GM18870 (cell line): ENCODE measurements around the gene GCC2.
"Not testable (repeated sequence)": the region's sequence is repeated elsewhere in the genome, so short reads cannot be mapped to it uniquely, and the experiment has no call there.

Source experiments
- ATAC-seq: cut with Tn5 transposase; IDR thresholded peaks from one replicate; pipeline ENCODE4 v1.9.1; 2021; ENCODE audit warnings: moderate library complexity; ENCODE audit not compliant: unreplicated experiment

Gene GCC2, protein sequence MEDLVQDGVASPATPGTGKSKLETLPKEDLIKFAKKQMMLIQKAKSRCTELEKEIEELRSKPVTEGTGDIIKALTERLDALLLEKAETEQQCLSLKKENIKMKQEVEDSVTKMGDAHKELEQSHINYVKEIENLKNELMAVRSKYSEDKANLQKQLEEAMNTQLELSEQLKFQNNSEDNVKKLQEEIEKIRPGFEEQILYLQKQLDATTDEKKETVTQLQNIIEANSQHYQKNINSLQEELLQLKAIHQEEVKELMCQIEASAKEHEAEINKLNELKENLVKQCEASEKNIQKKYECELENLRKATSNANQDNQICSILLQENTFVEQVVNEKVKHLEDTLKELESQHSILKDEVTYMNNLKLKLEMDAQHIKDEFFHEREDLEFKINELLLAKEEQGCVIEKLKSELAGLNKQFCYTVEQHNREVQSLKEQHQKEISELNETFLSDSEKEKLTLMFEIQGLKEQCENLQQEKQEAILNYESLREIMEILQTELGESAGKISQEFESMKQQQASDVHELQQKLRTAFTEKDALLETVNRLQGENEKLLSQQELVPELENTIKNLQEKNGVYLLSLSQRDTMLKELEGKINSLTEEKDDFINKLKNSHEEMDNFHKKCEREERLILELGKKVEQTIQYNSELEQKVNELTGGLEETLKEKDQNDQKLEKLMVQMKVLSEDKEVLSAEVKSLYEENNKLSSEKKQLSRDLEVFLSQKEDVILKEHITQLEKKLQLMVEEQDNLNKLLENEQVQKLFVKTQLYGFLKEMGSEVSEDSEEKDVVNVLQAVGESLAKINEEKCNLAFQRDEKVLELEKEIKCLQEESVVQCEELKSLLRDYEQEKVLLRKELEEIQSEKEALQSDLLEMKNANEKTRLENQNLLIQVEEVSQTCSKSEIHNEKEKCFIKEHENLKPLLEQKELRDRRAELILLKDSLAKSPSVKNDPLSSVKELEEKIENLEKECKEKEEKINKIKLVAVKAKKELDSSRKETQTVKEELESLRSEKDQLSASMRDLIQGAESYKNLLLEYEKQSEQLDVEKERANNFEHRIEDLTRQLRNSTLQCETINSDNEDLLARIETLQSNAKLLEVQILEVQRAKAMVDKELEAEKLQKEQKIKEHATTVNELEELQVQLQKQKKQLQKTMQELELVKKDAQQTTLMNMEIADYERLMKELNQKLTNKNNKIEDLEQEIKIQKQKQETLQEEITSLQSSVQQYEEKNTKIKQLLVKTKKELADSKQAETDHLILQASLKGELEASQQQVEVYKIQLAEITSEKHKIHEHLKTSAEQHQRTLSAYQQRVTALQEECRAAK (N-terminal part only)

DNA sequence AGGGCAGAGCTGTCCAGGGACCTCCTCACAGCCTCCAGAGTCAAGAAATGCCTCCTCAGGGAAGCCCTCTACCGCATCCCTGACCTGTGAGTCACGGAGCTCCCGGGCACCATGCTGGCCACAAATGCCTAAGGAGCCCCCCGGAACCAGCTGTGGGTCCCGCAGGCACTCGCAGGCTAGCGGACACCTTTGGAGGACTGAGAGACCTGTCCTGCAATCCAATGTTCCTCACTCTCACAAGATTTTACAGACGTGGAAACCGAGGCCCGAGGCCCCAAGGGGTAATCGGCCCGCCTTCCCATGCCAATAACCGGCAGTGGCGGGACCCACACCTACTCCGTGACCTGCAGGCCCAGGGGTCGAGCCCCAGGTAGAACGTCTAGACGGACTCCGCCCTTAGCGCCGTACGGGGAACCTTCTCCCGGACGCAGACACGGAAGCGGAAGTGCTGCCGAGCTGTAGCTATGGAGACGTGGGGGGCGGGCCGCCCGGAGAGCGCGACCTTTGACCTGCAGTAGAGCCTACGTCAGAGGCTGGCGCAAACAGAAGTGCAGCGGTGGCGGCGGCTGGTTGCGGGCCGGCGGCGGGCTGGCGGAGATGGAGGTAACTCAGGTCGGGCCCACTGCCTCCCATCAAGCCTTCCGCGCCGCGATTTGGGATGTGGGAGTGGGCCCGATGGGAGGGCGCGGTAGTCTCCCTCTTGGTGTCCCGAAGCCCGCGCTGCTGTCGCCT, at the start of gene GCC2:
GCC2 (plus strand) TSS at position 529 of the 732 bp plus-strand sequence; CDS start at position 598, 69 bp downstream.
- ATAC-seq, result peak; percentile 98

DNA sequence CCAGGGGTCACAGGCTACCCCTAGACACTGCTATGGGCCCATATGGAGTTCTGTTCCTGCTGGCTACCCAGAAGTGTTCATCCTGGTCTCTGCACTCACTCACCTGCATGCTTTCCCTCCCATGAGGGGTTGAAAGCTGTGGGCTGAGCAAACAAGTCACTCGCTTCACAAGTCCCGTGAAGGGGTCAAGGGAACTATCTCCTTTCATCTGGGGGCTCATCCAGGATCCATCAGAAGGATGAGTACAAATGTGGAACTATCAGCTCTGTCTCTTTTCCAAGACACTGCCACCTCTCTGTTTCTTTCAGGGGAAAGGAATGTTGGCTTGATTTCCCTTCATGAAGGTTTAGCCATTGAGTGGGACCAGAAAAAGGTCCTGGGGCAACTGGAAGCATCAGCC, 49.5 kb upstream of the GCC2 start:
- no peak for ATAC-seq

DNA sequence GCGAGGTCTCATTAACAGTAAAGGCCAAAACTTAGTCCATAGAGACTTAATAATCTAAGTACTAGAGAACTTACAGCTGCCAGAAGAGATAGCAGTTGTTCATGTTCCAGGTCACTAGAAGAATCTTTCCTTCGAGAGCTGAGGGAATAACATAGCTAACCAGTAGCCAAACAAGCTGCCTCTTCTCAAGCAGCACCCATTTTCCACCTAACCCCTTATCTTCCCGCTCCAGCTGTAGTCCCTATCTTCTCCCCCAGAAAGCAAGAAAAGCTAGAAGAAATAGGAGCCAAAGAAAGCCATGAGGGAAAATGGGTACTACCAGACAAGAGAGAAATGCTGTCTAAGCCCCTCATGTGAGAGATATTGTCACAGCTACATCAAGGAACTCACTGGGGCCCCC, 47.2 kb upstream of the GCC2 start:
- ATAC-seq, result no peak

DNA sequence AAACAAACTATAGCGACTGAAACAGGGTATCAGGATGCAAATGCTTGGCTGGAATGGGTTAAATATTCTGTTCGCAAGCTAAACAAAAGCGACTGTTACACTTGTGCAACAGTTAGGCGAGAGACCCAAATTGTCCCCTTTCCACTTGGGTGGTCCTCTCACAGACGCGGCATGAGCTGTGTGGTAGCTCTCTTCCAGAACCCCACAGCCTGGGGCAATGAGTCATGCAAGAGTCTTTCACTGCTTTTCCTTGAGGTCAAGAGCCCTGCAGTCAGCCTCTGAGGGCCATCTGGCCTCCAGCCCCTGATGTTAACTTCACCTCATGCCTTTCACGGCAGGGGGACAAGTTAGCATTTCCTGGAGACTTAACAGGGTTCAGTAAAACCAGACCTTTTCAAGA, 45.5 kb upstream of the GCC2 start:
- ATAC-seq, result no peak

DNA sequence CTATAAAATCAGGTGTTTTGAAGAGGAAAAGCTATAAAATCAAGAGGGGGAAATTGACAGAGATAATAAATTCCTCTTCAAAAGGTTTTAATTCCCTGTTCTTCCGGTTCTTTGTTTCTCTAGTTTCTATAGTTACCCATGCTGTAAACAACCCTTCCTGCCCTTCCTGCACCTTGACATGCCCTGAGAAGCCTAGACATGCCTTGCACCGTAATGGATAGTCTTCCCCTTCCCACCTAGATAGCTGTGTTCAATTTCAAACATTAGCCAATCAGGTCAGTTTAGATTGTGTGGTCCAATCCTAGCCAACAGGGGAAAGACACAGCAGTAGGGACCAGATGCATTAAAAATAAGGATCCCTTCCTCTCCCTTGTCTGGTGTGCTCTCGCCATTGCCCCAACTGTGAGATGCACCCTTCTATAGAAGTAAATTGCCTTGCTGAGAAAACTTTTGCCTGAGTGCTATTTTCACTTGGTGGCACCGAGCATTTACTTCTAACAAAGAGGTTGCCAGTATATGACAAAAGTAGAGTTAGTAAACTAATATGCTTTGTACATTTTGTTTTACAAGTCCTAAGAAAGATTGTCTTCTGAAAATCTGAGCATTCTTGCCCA, 44.1 kb upstream of the GCC2 start:
- no peak for ATAC-seq

DNA sequence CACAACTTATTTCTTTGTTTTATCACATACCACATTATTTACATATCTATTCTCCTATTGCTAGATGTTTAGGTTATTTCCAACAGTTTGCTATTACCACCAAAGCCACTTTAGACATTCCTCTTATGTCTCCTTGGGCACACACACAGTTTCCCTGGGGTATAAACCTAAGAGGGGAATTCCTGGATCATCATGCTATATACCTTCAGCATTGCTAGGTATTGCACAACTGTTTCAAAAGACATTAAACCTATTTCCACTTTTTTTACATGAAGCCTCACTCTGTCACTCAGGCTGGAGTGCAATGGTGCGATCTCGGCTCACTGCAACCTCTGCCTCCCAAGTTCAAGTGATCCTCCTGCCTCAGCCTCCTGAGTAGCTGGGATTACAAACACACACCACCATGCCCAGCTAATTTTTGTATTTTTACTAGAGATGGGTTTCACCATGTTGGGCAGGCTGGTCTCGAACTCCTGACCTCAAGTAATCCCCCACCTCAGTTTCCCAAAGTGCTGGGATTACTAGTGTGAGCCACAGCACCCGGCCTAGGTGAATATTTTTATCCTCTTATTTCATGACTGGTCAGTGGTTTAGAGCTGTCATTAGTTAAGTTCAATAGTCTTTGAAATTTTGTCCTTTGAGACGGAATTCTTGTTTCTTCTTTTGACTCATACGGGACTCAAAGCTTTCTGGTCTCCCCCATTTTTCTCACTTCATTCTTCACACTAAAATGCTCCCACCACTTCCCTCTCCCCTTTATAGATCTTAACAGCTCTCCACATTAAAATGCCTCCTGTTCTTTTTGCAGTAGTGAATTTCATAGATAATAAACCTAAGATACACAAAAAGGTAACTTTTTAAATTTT, 40.9 kb upstream of the GCC2 start:
- ATAC-seq, result no peak

DNA sequence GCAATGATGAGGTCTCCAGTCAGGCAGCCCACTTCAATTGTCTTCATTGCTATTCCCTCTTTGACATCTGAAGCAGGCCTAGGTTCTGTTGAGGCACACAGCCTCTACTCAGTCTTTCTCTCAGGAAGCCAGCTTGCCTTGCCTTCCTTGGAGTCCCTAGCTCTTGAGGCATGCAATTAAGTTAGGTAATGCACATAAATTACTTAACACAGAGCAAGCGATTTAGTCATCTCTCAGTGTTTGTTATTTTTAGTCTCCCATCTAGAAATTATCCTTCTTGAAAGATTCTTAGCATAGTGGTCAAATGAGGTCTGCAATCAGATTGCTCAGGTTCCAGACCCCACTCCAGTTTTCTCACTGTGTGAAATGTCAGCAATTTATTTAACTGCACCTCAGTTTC, 39.2 kb upstream of the GCC2 start:
- no peak for ATAC-seq

DNA sequence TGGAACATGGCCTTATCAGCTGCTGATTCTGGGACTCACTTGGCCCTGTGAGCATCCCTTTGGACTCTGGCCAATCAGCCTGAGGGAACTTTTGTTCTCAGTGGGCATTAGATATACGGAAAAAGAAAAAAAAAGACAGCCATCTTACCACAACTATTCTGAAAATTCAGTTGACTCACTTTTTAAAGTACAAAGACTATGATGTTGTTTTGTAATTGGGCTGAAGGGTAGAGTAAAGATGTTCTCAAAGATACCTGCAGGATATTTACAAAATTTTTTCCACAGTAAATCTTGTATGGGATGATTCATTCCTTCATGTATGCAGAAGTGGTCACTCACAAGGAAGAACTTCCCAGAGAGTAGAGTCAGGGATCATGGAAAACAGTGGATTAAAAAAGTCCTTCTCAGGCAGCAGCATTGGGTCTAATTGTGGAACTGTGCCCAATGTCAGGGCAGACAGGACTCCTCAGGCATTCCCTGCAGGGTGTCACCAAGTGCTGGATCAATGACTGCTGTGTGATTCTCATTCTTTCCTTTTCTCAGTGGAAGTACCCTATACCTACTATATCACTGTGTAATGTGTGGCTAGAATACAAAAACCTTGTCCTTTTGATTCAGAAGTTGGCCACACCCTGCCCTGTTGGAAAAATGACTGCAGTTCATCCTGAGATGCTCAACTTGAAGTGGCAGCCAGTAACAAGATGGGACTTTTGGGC, 35.9 kb upstream of the GCC2 start:
- no peak for ATAC-seq

DNA sequence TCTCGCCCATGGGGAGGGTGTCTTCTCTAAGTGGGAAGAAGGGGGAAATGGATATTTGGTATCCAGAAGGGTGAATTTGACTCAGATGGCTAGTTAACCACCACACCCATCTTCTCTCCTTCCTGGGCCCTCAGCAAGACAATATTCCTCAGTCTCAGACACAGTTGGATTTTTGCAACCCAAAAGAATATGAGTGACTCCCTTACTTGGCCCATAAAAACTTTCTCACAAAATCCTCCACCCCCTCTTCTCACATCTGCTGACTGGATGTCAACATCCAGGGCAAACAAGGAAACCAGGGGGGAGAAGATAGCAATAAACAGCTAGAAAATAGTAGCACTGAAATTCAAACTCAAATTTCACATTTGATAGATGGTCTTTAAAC, 35.3 kb upstream of the GCC2 start:
- no peak for ATAC-seq

DNA sequence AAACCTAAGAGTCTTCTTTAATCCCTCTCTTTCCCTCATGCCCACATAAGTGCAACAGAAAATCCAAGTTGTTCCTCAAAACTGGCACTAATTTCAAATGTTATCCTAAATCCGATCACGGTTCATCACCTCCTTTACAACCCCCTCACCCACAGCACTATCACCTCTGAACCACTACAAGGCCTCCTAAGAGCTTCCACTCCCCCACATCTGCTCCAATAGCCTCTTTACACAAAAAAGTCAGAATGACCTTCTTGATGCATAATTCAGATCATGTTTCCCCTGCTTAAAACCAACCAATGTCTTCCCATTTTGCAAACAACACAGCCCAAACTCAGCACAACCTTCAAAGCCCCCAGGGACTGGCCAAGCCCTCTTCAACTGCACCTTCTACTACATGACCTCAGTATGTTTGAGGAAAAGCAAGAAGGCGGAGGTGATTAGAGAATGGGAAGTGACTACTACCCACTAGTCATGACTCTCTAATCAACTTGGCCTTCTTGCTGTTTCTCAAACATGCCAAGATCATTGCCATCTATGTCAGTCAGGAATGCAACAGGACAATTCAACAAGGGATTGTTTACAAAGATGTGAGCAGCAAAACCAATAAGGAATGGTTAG, 34.6 kb upstream of the GCC2 start:
- no peak for ATAC-seq

DNA sequence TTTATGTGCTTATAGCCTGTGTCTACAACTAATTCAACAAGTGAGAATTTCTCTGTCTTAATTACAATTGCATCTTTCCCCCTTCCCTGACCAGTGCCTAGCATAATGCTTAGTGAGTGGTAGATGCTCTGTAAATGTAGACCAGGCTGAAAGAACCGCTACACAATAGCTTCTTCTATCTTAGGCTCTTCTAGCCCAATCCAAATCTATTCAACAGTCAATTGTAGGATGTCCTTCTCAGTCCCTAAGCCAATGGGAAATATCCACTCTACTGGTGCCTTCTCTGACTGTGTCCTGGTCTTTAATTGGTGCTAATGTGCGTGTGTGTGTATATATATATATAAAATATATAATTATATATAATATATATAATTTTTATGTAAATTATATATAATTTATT, 34.1 kb upstream of the GCC2 start:
- no peak for ATAC-seq

DNA sequence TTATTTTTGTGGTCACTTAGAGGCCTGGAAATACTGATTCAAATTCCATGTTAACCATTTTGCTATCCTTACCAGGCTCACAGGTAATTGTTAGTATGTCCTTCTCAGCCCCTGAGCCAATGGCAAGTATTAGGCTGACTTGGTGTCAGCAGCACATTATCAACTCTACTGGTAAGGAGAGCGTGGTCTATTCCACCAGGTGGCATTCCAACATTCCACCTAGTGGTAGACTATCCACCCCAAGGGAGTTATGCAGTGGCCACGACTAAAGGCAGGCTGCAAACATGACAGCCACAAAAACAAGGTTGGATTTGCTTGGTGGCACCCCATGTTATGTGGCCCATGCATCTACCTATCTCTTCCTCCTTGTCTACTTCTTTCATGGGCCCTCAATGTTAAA, 31.8 kb upstream of the GCC2 start:
- ATAC-seq, result no peak

DNA sequence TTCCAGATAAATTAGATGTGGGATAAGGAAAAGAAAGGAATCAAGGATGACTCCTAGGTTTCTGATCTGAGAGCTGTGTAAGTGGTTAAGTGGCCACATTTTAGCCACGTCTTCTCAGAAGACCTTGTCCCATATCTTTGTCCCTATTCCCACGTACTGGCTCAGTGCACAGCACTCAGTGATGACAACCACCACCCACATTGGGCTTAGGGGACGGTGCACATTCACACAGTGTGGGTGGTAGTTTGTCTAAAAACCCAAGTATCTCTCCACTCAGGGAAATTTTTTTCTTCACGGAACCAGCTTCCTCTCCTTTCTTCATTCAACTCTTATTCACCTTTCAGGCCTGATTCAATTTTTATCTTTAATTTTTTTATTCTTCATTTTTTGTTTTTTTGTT, 30.6 kb upstream of the GCC2 start:
- no peak for ATAC-seq

DNA sequence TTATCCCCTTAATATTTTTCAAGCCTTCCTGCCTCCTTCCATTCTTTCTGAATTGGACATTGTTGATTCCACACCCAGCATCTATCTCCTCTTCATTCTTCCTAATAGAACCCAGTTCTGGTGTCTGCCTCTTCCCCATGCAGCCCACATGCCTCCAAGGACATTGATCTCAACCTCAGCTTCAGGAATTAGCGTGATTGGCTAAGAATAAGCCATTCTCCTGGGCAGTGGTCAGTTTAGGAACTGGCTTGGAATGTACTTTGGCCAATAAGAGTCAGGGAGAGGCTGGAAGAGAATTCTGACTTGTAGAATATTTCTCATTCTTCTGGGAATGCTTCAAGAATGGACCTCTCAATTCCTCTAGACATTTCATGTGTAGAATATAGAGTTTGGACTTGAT, 25.9 kb upstream of the GCC2 start:
- ATAC-seq, result no peak

DNA sequence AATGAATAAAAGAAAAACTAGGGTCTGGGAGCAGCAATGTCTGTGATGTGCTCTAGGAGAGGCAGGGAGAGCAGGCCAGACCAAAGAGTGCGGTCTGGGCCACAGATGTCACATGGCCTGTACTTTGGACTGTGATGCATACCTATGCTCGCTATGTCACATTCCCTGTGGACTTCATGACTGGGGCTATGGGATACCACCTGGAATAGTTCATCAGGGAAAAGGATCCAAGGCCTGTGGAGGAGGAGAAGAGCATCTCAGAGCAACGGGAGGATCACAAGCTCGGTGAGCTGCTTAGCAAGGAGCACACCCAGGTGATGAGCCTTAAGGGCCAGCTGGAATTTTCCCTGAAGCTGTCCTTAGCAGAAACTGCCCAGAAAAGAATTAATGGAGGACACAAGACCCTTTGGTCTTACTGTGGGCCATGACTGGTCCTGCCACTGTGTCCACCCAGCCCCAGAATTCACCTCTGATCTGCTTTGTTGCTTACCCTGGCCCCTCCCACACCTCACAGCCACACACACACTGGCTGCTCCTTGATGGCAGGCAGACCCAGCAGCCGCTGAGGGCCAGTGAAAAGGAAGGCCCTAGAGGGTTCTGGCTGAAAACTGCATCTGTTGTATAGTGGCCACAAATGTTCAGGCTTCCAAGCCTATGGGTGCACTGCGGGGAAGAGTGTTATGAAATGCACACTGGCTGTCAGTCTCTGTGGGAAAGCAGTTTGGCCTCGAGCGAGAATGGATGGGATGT, 25.3 kb upstream of the GCC2 start:
- no peak for ATAC-seq

DNA sequence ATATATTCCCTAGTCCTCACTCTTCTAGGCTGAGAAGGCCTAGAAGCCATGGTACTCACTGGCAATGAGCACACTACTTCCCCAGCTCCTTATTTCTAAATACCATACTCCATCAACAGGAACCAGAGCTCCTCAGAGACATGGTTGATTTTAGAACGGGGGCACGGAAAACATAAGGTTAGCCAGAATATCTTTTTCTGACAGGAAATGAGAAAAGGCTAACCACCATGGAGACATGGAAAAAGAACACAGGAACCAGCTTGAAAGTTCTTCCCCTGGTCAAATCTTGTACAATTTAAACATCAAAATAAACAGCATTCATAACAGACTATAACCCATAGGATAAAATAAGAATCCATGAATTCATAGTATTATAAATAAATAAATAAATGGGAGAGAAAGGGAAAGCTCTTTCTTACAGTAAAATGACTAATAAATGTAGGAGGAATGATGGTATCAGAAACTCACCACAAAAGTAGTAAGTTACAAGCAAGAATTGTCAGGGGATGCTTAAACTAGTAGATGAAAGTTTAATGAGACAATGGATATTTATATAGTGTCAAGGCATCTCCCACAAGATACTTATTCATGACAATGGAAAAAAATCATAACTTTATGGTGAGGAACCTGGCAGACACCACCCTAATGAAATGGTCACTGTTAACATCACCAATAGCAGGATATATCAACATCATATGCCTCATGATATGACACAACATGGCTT, 20.6 kb upstream of the GCC2 start:
- ATAC-seq, result no peak

DNA sequence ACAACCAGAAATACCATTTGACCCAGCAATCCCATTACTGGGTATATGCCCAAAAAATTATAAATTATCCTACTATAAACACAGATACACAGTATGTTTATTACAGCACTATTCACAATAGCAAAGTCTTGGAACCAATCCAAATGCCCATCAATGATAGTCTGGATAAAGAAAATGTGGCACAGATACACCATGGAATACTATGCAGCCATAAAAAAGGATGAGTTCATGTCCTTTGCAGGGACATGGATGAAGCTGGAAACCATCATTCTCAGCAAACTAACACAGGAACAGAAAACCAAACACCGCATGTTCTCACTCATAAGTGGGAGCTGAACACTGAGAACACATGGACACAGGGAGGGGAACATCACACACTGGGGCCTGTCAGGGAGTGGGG, 13.4 kb upstream of the GCC2 start:
- ATAC-seq, result not testable (repeated sequence)
